Ovary (tissue), 9 donors: ENCODE data around the gene GSK3A. TPM values are rescaled to one million over a fixed set of nuclear protein-coding genes. Genes with fewer than 3 reads are reported as not detected.
A peak's percentile ranks its signal among the peaks of the same experiment; 100 is the strongest.

Experiments
- DNase-seq, 5 donors: peaks; one replicate each; pipeline ENCODE4 v3.0.0-alpha.2; 2019 to 2020
- H3K27ac ChIP-seq, 2 donors: fragments of 200-600 bp; one replicate each; pipeline versions ENCODE4 v1.5.1 to v1.8.0; 2019 to 2022
- H3K27me3 ChIP-seq: fragments of 200-600 bp; one replicate; pipeline ENCODE4 v1.8.0; 2022
- H3K36me3 ChIP-seq: fragments of 200-600 bp; sonication (generic); one replicate; pipeline ENCODE4 v1.5.1; 2019
- H3K4me1 ChIP-seq: one replicate; pipeline ENCODE4 v1.8.1; 2013; ENCODE audit warnings: mild to moderate bottlenecking, moderate library complexity; ENCODE audit not compliant: insufficient read depth
- H3K4me3 ChIP-seq: fragments of 200-600 bp; sonication (generic); one replicate; pipeline ENCODE4 v1.5.1; 2017
- H3K9me3 ChIP-seq, 2 donors: fragments of 200-600 bp in 1 of 2; sonication (generic) in 1 of 2; one replicate each; pipeline versions ENCODE4 v1.5.1 to v1.8.1; 2013 to 2019; ENCODE audit warnings: mild to moderate bottlenecking in 1 of 2, moderate library complexity in 1 of 2
- CTCF ChIP-seq, 3 donors: fragments of 450-650 bp in 2 of 3; fragments of 200-600 bp in 1 of 3; IDR thresholded peaks; one replicate each; pipeline versions ENCODE4 v1.5.1 to v1.8.0; 2016 to 2022; ENCODE audit warnings: antibody characterized with exemption in 3 of 3, mild to moderate bottlenecking in 1 of 3
- EP300 ChIP-seq: sonication (generic); formaldehyde crosslinking; IDR thresholded peaks from one replicate; pipeline ENCODE4 v1.6.1; 2017; ENCODE audit warnings: antibody characterized with exemption
- POLR2A ChIP-seq: fragments of 450-650 bp; IDR thresholded peaks from one replicate; pipeline ENCODE4 v1.6.1; 2017; ENCODE audit warnings: antibody characterized with exemption, mild to moderate bottlenecking, moderate library complexity
- WGBS, 3 donors: extraction: QIAGEN DNeasy Blood & Tissue Kit in 1 of 3; methylation state at CpG; one replicate each; pipeline versions ENCODE4 v1.1.5 to v1.1.7; 2013 to 2017; 5-methylcytosine and 5-hydroxymethylcytosine counted together
- intact Hi-C, 4 donors: fragments of 100-400 bp; cut with DNase I; formaldehyde crosslinking; loops; one replicate each; pipeline versions ENCODE4 v1.11.0 to v1.15.1; 2022 to 2023
- polyA plus RNA-seq, 2 donors: library from polyadenylated mRNA; stranded (reverse); fragments of 200-250 nt in 1 of 2; fragments of 350-450 nt in 1 of 2; fragmentation: Illumina TruSeq in 1 of 2; extraction: RNeasy Lipid Tissue Mini Kit (QIAGEN cat#74804) in 1 of 2; gene quantifications; one replicate each; pipeline ENCODE4 v1.2.3, GENCODE V29; 2013 to 2014
- total RNA-seq, 7 donors: library from RNA; depleted of rRNA in 2 of 7; stranded (reverse); fragments of >200 nt in 2 of 7; fragmentation: NEBNext Ultra II Directional in 3 of 7; extraction: Animal tissue kit (Norgen Biotek cat#: 25700) in 3 of 7; gene quantifications; one replicate each; pipeline versions ENCODE4 v1.1.0 to v1.2.4, GENCODE V29; 2016 to 2023
- donor health status: DM: no; HTN: no; CAD: no; lungs with moderate emphysema.
- donor health status: DM: no; HTN: no; CAD: no.
- donor health status: Bipolar disorder and iron deficiency.
- donor health status: DM: yes; HTN: yes; CAD: no.
- donor health status: DM: no; HTN: no; CAD: no.
- donor health status: DM: yes; HTN: yes; CAD: no.

Gene GSK3A
- total and polyA plus RNA-seq, 9 donors, result 16.0 to 40.9 (median 34.9) TPM

GRCh38 chr19:42246143-42246921 is 3.9 kb upstream of the GSK3A start:
- TF ChIP-seq CTCF (IDR thresholded peaks at IDR 0.05) (peak; percentile 50 to 85 (median 58)), POLR2A (no peak)
- H3K36me3 ChIP-seq, result no peaks in the 10 kb centered on the region
- intact Hi-C loops, result loop anchor here (5.0 to 10.0 kb wide), 3 partner anchors 41 to 148 kb away; partner anchors contain the start of gene CNFN (in 1 of the 4)
- H3K27ac ChIP-seq, result peak overlapping the region in 1 of 2 donors; percentile 48
- H3K4me3 ChIP-seq, result no peak overlapping the region
- H3K27me3 ChIP-seq, result no peaks in the 10 kb centered on the region
- peaks cover 27% of the 10 kb centered on the region for H3K4me1 ChIP-seq
- DNase-seq, result peak; percentile 78 to 88 (median 82)
- no peaks in the 10 kb centered on the region for H3K9me3 ChIP-seq
- 9 to 15% (median 9%) methylated on average over 10 of the region's 10 CpGs for WGBS, 3 donors

- Histone ChIP-seq H3K4me3 (no peak overlapping the region), H3K36me3 (no peaks in the 10 kb centered on the region), H3K4me1 (peaks cover 18% of the 10 kb centered on the region), H3K27ac (no peak overlapping the region), H3K27me3 (no peaks in the 10 kb centered on the region), H3K9me3 (no peaks in the 10 kb centered on the region)
- WGBS, 3 donors, result 63 to 75% (median 69%) methylated on average over 10 of the region's 10 CpGs
- TF ChIP-seq EP300 (no peak), POLR2A (no peak), CTCF (IDR thresholded peaks at IDR 0.05) (no peak)
- DNase-seq, result peak in 4 of 5 donors; percentile 49 to 57 (median 54)
- intact Hi-C loops, result loop anchor here (2.0 to 10.0 kb wide), 4 partner anchors 36 to 150 kb away; partner anchors contain the start of gene CNFN (in 1 of the 4)
Observed at GRCh38 chr19:42245231-42245630, 2.8 kb upstream of the GSK3A start.

- H3K4me1 ChIP-seq, result peaks cover 15% of the 10 kb centered on the region
- peak overlapping the region; percentile 49 for H3K4me3 ChIP-seq
- H3K36me3 ChIP-seq, result no peaks in the 10 kb centered on the region
- WGBS, 3 donors, result 1 to 2% (median 1%) methylated on average over 45 of the region's 45 CpGs
- DNase-seq, result peak; percentile 85 to 93 (median 90)
- no peaks in the 10 kb centered on the region for H3K27me3 ChIP-seq
- H3K9me3 ChIP-seq, result no peaks in the 10 kb centered on the region
- peak; percentile 69 to 80 (median 73) for TF ChIP-seq CTCF (IDR thresholded peaks at IDR 0.05)
- TF ChIP-seq POLR2A, result peak; percentile 50
- peak; percentile 41 for TF ChIP-seq EP300
- peak overlapping the region; percentile 56 to 75 for H3K27ac ChIP-seq
- intact Hi-C loops, result loop anchor here (2.0 to 10.0 kb wide), 4 partner anchors 36 to 150 kb away; partner anchors contain the start of gene CNFN (in 1 of the 4)
Observed at GRCh38 chr19:42244347-42245220, 2.2 kb upstream of the GSK3A start.

GRCh38 chr19:42242069-42242511 is 312 bp downstream of the GSK3A start:
- peak overlapping the region; percentile 40 to 75 for H3K27ac ChIP-seq
- H3K27me3 ChIP-seq, result no peaks in the 10 kb centered on the region
- H3K4me1 ChIP-seq, result peaks cover 15% of the 10 kb centered on the region
- peak overlapping the region; percentile 55 for H3K4me3 ChIP-seq
- no peaks in the 10 kb centered on the region for H3K9me3 ChIP-seq
- H3K36me3 ChIP-seq, result no peaks in the 10 kb centered on the region
- intact Hi-C loops, result loop anchor here in 1 of 4 donors (10.0 kb wide), 1 partner anchor 153 kb away; the partner anchor contains the start of gene CNFN
- no peak for DNase-seq
- 0 to 4% (median 3%) methylated on average over 16 to 49 of the region's 49 CpGs for WGBS, 3 donors
- TF ChIP-seq CTCF (IDR thresholded peaks at IDR 0.05) (peak in 1 of 3 donors; percentile 10), EP300 (no peak)
